Astrocyte (in vitro differentiated cells and primary cell): ENCODE data around the gene SERPINB1.

ENCODE experiments used
- EZH2 ChIP-seq: IDR thresholded peaks from 2 replicates; pipeline ENCODE4 v1.6.1; 2012; ENCODE audit warnings: mild to moderate bottlenecking, low read length, inconsistent platforms; ENCODE audit not compliant: insufficient read depth
- TF ChIP-seq, protein P1 (sequence below): IDR thresholded peaks from 2 replicates; pipeline ENCODE4 v1.5.1; 2011; ENCODE audit warnings: low read depth, mild to moderate bottlenecking, inconsistent platforms, low read length, moderate library complexity; ENCODE audit not compliant: insufficient read depth

DNA sequence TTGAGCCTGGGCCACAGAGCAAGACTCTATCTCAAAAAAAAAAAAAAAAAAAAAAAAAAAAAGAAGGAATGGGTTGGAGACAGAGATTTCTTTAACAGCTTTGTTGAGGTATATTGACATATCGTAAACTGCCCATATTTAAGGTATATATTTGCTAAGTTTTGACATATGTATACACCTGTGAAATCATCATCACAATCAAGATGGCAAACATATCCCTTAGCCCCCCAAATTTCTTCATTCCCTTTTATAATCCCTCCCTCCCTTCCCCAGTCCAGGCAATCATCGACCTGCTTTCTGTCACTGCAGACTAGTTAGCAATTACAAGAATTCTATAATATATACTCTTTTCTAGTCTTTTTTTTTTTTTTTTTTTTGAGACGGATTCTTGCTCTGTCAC, 29.0 kb downstream of the SERPINB1 start:
- TF ChIP-seq, protein P1, sequence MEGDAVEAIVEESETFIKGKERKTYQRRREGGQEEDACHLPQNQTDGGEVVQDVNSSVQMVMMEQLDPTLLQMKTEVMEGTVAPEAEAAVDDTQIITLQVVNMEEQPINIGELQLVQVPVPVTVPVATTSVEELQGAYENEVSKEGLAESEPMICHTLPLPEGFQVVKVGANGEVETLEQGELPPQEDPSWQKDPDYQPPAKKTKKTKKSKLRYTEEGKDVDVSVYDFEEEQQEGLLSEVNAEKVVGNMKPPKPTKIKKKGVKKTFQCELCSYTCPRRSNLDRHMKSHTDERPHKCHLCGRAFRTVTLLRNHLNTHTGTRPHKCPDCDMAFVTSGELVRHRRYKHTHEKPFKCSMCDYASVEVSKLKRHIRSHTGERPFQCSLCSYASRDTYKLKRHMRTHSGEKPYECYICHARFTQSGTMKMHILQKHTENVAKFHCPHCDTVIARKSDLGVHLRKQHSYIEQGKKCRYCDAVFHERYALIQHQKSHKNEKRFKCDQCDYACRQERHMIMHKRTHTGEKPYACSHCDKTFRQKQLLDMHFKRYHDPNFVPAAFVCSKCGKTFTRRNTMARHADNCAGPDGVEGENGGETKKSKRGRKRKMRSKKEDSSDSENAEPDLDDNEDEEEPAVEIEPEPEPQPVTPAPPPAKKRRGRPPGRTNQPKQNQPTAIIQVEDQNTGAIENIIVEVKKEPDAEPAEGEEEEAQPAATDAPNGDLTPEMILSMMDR: no peak
- TF ChIP-seq EZH2: no peak
